Stomach (tissue), 4 donors: ENCODE results near the gene KIF12.

Source experiments
- POLR2AphosphoS5 ChIP-seq, 3 donors: sonication (generic); formaldehyde crosslinking; IDR thresholded peaks; one replicate each; pipeline ENCODE4 v1.6.1; 2016; ENCODE audit warnings: antibody characterized with exemption in 3 of 3
- TF ChIP-seq, protein P1 (sequence below), 7 experiments: fragments of 450-650 bp in 4 of 7; fragments of 200-600 bp in 3 of 7; sonication (generic) in 3 of 7; IDR thresholded peaks; one replicate each; pipeline ENCODE4 v1.5.1; 2016 to 2019; ENCODE audit warnings: antibody characterized with exemption in 7 of 7, control low read depth in 2 of 7, mild to moderate bottlenecking in 1 of 7

GRCh38 chr9:114055061-114055460 is 44.0 kb downstream of the KIF12 start:
- TF ChIP-seq POLR2AphosphoS5 (IDR thresholded peaks at IDR 0.05), result no peak
- TF ChIP-seq, protein P1, sequence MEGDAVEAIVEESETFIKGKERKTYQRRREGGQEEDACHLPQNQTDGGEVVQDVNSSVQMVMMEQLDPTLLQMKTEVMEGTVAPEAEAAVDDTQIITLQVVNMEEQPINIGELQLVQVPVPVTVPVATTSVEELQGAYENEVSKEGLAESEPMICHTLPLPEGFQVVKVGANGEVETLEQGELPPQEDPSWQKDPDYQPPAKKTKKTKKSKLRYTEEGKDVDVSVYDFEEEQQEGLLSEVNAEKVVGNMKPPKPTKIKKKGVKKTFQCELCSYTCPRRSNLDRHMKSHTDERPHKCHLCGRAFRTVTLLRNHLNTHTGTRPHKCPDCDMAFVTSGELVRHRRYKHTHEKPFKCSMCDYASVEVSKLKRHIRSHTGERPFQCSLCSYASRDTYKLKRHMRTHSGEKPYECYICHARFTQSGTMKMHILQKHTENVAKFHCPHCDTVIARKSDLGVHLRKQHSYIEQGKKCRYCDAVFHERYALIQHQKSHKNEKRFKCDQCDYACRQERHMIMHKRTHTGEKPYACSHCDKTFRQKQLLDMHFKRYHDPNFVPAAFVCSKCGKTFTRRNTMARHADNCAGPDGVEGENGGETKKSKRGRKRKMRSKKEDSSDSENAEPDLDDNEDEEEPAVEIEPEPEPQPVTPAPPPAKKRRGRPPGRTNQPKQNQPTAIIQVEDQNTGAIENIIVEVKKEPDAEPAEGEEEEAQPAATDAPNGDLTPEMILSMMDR (IDR thresholded peaks at IDR 0.05), result no peak
